Endothelial cell of umbilical vein (primary cell): ENCODE measurements around the gene OR2D3. TPM values are rescaled to one million over a fixed set of nuclear protein-coding genes. Genes with fewer than 3 reads are reported as not detected.

Experiments
- BruUV-seq: library from RNA; stranded (reverse); fragments of 400-500 nt; replicated peaks from 2 replicates; lab custom pipeline; 2021; lab: Mats Ljungman, UMichigan
- CTCF ChIA-PET: fragments of 300-600, 350-600 bp; sonication (Branson Sonifier 250); formaldehyde crosslinking; loops from one replicate; lab custom pipeline; 2021; ENCODE audit warnings: antibody characterized with exemption, inconsistent platforms; lab: Charles Lee
- POLR2A ChIA-PET: fragments of 300-600, 350-600 bp; sonication (Branson Sonifier 250); formaldehyde crosslinking; loops from one replicate; lab custom pipeline; 2021; ENCODE audit warnings: antibody characterized with exemption, inconsistent platforms; lab: Charles Lee
- DNase-seq: peaks from one replicate; pipeline ENCODE4 v3.0.0-alpha.2; 2011; ENCODE audit warnings: low read depth, low spot score
- FAIRE-seq: peaks from 2 replicates; lab custom pipeline; 2011; peaks lifted over from hg19 to GRCh38; lab: Jason Lieb, UNC
- H2AFZ ChIP-seq: 2 replicates; pipeline ENCODE4 v1.6.0; 2012; ENCODE audit warnings: low read depth, low read length, control low read depth, inconsistent platforms
- H3K27ac ChIP-seq: 2 replicates; pipeline ENCODE4 v1.5.1; 2011; ENCODE audit warnings: low read depth, mild to moderate bottlenecking, control low read depth, low read length, moderate library complexity; ENCODE audit not compliant: insufficient read depth
- H3K27me3 ChIP-seq, 2 experiments: 2 replicates each; pipeline versions ENCODE4 v1.6.0 to v1.6.1; 2011; ENCODE audit warnings: low read length in 2 of 2, mixed read lengths in 1 of 2; ENCODE audit not compliant: control insufficient read depth in 2 of 2, insufficient read depth in 2 of 2
- H3K36me3 ChIP-seq, 2 experiments: 2 replicates in 1 of 2; 3 replicates in 1 of 2; pipeline ENCODE4 v1.5.1; 2011; ENCODE audit warnings: low read length in 2 of 2, mild to moderate bottlenecking in 1 of 2, moderate library complexity in 1 of 2; ENCODE audit not compliant: control insufficient read depth in 2 of 2, insufficient read depth in 2 of 2; ENCODE audit errors: extremely low read depth in 1 of 2
- H3K4me1 ChIP-seq: 3 replicates; pipeline ENCODE4 v1.5.1; 2011; ENCODE audit warnings: mild to moderate bottlenecking, low read length; ENCODE audit not compliant: control insufficient read depth, insufficient read depth; ENCODE audit errors: extremely low read depth
- H3K4me2 ChIP-seq: 2 replicates; pipeline ENCODE4 v1.6.1; 2011; ENCODE audit warnings: low read length, control low read depth, mixed read lengths; ENCODE audit not compliant: insufficient read depth
- H3K4me3 ChIP-seq, 3 experiments: fragments of 200-600 bp in 1 of 3; sonication (generic), shearing (Covaris generic) in 1 of 3; replicated peaks in 1 of 3; 2 replicates each; pipeline ENCODE4 v1.5.1; 2011 to 2016; ENCODE audit warnings: control low read depth in 3 of 3, low read length in 3 of 3, mild to moderate bottlenecking in 2 of 3, inconsistent platforms in 1 of 3, low read depth in 1 of 3, moderate library complexity in 1 of 3; ENCODE audit not compliant: insufficient read depth in 1 of 3
- H3K79me2 ChIP-seq: 2 replicates; pipeline ENCODE4 v1.6.0; 2012; ENCODE audit warnings: low read length, inconsistent platforms; ENCODE audit not compliant: control insufficient read depth, insufficient read depth
- H3K9ac ChIP-seq: replicated peaks from 2 replicates; pipeline ENCODE3; 2011; ENCODE audit warnings: low read length, control low read depth; ENCODE audit not compliant: insufficient read depth; ENCODE audit errors: extremely low read depth
- H3K9me1 ChIP-seq: replicated peaks from 3 replicates; pipeline ENCODE4 v1.6.0; 2011; ENCODE audit warnings: mild to moderate bottlenecking, low read length; ENCODE audit not compliant: control insufficient read depth, insufficient read depth; ENCODE audit errors: extremely low read depth
- H3K9me3 ChIP-seq: replicated peaks from 2 replicates; pipeline ENCODE4 v1.5.1; 2012; ENCODE audit warnings: low read length, inconsistent platforms; ENCODE audit not compliant: control insufficient read depth, insufficient read depth
- H4K20me1 ChIP-seq: replicated peaks from 2 replicates; pipeline ENCODE3; 2011; ENCODE audit warnings: mild to moderate bottlenecking, low read length; ENCODE audit not compliant: control insufficient read depth, insufficient read depth; ENCODE audit errors: extremely low read depth
- CTCF ChIP-seq, 2 donors: IDR thresholded peaks; 1 replicate in 1 of 2; 2 replicates in 1 of 2; pipeline ENCODE4 v1.5.1; 2011; ENCODE audit warnings: low read length in 2 of 2, mild to moderate bottlenecking in 2 of 2, moderate library complexity in 2 of 2, control low read depth in 1 of 2, inconsistent platforms in 1 of 2, low read depth in 1 of 2; ENCODE audit not compliant: insufficient read depth in 1 of 2; ENCODE audit errors: extremely low read depth in 1 of 2
- EZH2 ChIP-seq: IDR thresholded peaks from 2 replicates; pipeline ENCODE4 v1.6.1; 2012; ENCODE audit warnings: borderline replicate concordance, low read depth, mild to moderate bottlenecking, moderate library complexity, low read length, inconsistent platforms; ENCODE audit not compliant: severe bottlenecking
- FOS ChIP-seq: IDR thresholded peaks from 2 replicates; pipeline ENCODE4 v1.6.1; 2011; ENCODE audit warnings: mild to moderate bottlenecking, low read length, moderate library complexity, borderline replicate concordance; ENCODE audit not compliant: insufficient read depth
- GATA2 ChIP-seq: IDR thresholded peaks from 2 replicates; pipeline ENCODE4 v1.7.0; 2011; ENCODE audit warnings: low read depth, mild to moderate bottlenecking, moderate library complexity, mixed read lengths, low read length; ENCODE audit not compliant: insufficient read length, insufficient read depth
- MAX ChIP-seq: IDR thresholded peaks from 2 replicates; pipeline ENCODE4 v1.6.1; 2011; ENCODE audit not compliant: insufficient read depth, insufficient read length
- MYC ChIP-seq: IDR thresholded peaks from one replicate; pipeline ENCODE4 v1.6.1; 2011; ENCODE audit warnings: mild to moderate bottlenecking, low read depth, low read length
- POLR2A ChIP-seq: IDR thresholded peaks from 2 replicates; pipeline ENCODE4 v1.6.1; 2012; ENCODE audit warnings: low read depth, mild to moderate bottlenecking, control low read depth, low read length
- POLR2AphosphoS5 ChIP-seq: IDR thresholded peaks from 2 replicates; pipeline ENCODE4 v1.6.1; 2012; ENCODE audit warnings: low read depth, mild to moderate bottlenecking, control low read depth, low read length, moderate library complexity; ENCODE audit not compliant: insufficient read depth
- dilution Hi-C: fragments of 300-500 bp; cut with MboI; formaldehyde crosslinking; loops from one replicate; pipeline ENCODE4 v1.15.0; 2019; ENCODE audit warnings: low sequenced_read_pairs; ENCODE audit not compliant: extremely low pct_ligation_motif_present
- intact Hi-C: fragments of 100-400 bp; cut with micrococcal nuclease; formaldehyde crosslinking; loops from one replicate; pipeline ENCODE4 v1.10.0; 2022
- polyA plus RNA-seq, 4 experiments: library from polyadenylated mRNA; depleted of rRNA in 3 of 4; stranded (reverse) in 3 of 4; unstranded in 1 of 4; fragments of >200 nt; gene quantifications; 2 replicates each; pipeline versions ENCODE4 v1.2.1 to v1.2.3, GENCODE V29; 2011 to 2012; ENCODE audit warnings: missing spikeins in 1 of 4
- total RNA-seq: library from RNA; stranded (reverse); gene quantifications from 2 replicates; pipeline ENCODE4 v1.2.3, GENCODE V29; 2021

Gene OR2D3
- total and polyA plus RNA-seq, 2 donors (not counting 3 experiments of a cell fraction or from before 2014, with no cell fraction given), result not detected

GRCh38 chr11:6876914-6877313 lies 43.9 kb upstream of the OR2D3 start:
- TF ChIP-seq POLR2AphosphoS5, result no peak
- no peak for TF ChIP-seq MAX
- TF ChIP-seq CTCF (IDR thresholded peaks at IDR 0.05; ENCODE audit: extremely low read depth in 1 of 2, insufficient read depth in 1 of 2, low read depth in 1 of 2, low read length in 2 of 2), result no peak
- no peak for TF ChIP-seq POLR2A
- TF ChIP-seq MYC, result no peak
- no peak for TF ChIP-seq GATA2
- TF ChIP-seq EZH2, result no peak
- TF ChIP-seq FOS, result no peak
- intact Hi-C loops, result no loop called here
- H3K79me2 ChIP-seq, result no peaks in the 10 kb centered on the region
- no peaks in the 10 kb centered on the region for H3K9me3 ChIP-seq
- FAIRE-seq (no peak), DNase-seq (no peak)
- H3K4me3 ChIP-seq, result no peak overlapping the region
- no peaks in the 10 kb centered on the region for H3K4me1 ChIP-seq
- H4K20me1 ChIP-seq, result no peaks in the 10 kb centered on the region
- H3K27me3 ChIP-seq, result peaks cover 0 to 3% of the 10 kb centered on the region in 2 experiments
- no peaks in the 10 kb centered on the region for H3K9me1 ChIP-seq
- dilution Hi-C loops, result no loop called here
- BruUV-seq, result no TSS peak
- ChIA-PET CTCF (no interaction called here), POLR2A (no interaction called here)
- H2AFZ ChIP-seq, result no peak overlapping the region
- H3K9ac ChIP-seq, result no peak overlapping the region
- H3K36me3 ChIP-seq, result no peaks in the 10 kb centered on the region
- no peak overlapping the region for H3K27ac ChIP-seq
- no peak overlapping the region for H3K4me2 ChIP-seq
